Upper lobe of left lung (tissue), 4 donors: ENCODE measurements around the gene CAMKK2.

ENCODE experiments used
- EP300 ChIP-seq, 4 donors: sonication (generic); formaldehyde crosslinking; IDR thresholded peaks; one replicate each; pipeline ENCODE4 v1.5.1; 2017; ENCODE audit warnings: antibody characterized with exemption in 4 of 4, control low read depth in 2 of 4
- POLR2A ChIP-seq, 4 donors: fragments of 450-650 bp; IDR thresholded peaks; one replicate each; pipeline ENCODE4 v1.5.1; 2016 to 2017; ENCODE audit warnings: antibody characterized with exemption in 4 of 4, mild to moderate bottlenecking in 2 of 4
- POLR2AphosphoS5 ChIP-seq, 2 donors: sonication (generic); formaldehyde crosslinking; IDR thresholded peaks; one replicate each; pipeline ENCODE4 v1.5.1; 2017; ENCODE audit warnings: antibody characterized with exemption in 2 of 2
- TF ChIP-seq, protein P1 (sequence below), 6 experiments: fragments of 450-650 bp in 4 of 6; fragments of 200-600 bp in 2 of 6; sonication (generic) in 2 of 6; IDR thresholded peaks; one replicate each; pipeline ENCODE4 v1.5.1; 2016 to 2019; ENCODE audit warnings: antibody characterized with exemption in 6 of 6

DNA sequence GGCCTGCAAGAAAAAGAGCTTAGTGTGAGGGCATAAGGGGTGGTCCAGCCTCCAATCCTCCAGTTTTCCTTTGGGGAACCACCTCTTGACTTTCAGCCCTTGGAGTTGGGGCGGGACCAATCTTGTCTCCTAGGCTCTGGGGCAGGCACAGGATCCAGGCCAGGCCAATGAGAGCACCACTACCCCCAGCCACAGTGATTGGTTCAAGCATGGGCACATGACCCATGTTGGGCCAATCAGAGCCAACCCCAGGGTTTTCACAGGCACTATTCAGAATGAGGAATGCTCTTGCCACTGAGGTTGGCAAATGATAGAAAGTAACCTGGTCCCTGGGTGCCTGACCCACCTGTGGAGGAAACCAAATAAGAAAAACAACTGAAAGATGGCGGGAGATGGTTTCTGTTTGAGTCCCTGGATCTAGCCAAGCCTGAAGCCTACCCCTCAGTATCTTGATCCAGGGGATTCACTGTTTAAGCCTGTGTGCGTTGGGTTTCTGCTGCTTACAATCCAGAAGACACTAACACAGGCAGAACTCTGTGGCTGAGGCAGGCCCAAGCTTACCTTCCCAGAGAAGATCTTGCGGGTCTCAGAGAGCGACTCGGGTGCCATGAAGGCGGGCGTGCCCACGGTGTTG, 43.7 kb downstream of the CAMKK2 start:
- TF ChIP-seq, protein P1, sequence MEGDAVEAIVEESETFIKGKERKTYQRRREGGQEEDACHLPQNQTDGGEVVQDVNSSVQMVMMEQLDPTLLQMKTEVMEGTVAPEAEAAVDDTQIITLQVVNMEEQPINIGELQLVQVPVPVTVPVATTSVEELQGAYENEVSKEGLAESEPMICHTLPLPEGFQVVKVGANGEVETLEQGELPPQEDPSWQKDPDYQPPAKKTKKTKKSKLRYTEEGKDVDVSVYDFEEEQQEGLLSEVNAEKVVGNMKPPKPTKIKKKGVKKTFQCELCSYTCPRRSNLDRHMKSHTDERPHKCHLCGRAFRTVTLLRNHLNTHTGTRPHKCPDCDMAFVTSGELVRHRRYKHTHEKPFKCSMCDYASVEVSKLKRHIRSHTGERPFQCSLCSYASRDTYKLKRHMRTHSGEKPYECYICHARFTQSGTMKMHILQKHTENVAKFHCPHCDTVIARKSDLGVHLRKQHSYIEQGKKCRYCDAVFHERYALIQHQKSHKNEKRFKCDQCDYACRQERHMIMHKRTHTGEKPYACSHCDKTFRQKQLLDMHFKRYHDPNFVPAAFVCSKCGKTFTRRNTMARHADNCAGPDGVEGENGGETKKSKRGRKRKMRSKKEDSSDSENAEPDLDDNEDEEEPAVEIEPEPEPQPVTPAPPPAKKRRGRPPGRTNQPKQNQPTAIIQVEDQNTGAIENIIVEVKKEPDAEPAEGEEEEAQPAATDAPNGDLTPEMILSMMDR (IDR thresholded peaks at IDR 0.05) = no peak
- no peak for TF ChIP-seq POLR2A (IDR thresholded peaks at IDR 0.05)
- TF ChIP-seq POLR2AphosphoS5 (IDR thresholded peaks at IDR 0.05) = no peak
- TF ChIP-seq EP300 (IDR thresholded peaks at IDR 0.05) = no peak
